ENCODE data around the gene CDKN2AIP. TPM values are rescaled to one million over a fixed set of nuclear protein-coding genes. Genes with fewer than 3 reads are reported as not detected.

CDKN2AIP gene
- total and polyA plus RNA-seq, 2 experiments from 2014 or later: 20.7 to 34.1 TPM

DNA sequence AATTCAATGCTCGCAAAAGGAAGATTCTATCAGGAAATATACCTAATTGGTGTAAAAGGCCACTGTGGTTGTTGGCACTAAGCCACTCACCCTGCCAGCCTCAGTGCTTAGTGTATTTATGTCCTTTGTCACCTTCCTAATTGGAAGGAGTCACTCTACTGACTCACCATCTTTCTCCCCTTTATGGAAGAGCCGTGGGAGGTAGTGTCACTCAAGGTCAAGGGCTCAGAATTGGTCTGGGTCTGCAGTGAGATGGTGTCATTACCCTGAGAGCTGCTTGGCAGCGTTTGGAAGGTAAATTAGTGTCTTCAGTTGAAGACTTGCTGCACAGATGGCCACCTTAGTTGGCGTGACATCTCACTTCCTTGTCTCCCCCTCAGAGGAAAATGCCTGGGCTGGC, 41.7 kb upstream of the CDKN2AIP start:
- Histone ChIP-seq H3K4me3 (no peak overlapping the region), H3K4me1 (ENCODE audit: low read depth) (peaks cover 3% of the 10 kb centered on the region), H3K27ac (no peak overlapping the region), H3K9me3 (ENCODE audit: low read depth) (no peaks in the 10 kb centered on the region), H3K36me3 (no peaks in the 10 kb centered on the region), H3K27me3 (peaks cover 4% of the 10 kb centered on the region)
- DNase-seq (ENCODE audit: low read depth in 1 of 2, low spot score in 1 of 2): no peak
- TF ChIP-seq CTCF (IDR thresholded peaks at IDR 0.05; ENCODE audit: low read depth, low read length): no peak

DNA sequence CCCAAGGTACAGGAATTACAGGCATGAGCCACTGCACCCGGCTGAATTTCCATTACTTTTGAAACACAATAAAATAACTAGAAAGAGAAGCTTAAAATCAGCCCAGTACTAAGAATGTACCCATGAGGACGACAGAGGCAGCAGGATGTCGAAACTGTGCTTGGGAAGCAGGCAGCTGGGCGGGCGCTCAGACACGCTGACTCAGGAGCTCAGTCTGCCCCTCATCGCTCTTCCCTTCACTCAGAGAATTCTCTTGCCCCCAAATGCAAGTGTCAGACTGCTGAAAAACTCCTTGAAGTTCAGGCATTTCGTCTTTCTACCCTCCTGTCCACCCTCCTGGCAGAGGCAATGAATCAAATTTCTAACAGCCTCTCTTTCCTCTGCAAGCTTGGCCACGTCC, 41.0 kb upstream of the CDKN2AIP start:
- no peaks in the 10 kb centered on the region for H3K36me3 ChIP-seq
- no peaks in the 10 kb centered on the region for H3K4me1 ChIP-seq (ENCODE audit: low read depth)
- peak in 1 of 2 donors; percentile 13 for DNase-seq (ENCODE audit: low read depth in 1 of 2, low spot score in 1 of 2)
- TF ChIP-seq CTCF (IDR thresholded peaks at IDR 0.05; ENCODE audit: low read depth, low read length): no peak
- no peak overlapping the region for H3K27ac ChIP-seq
- no peak overlapping the region for H3K4me3 ChIP-seq
- H3K9me3 ChIP-seq (ENCODE audit: low read depth): no peaks in the 10 kb centered on the region
- peaks cover 2% of the 10 kb centered on the region for H3K27me3 ChIP-seq

DNA sequence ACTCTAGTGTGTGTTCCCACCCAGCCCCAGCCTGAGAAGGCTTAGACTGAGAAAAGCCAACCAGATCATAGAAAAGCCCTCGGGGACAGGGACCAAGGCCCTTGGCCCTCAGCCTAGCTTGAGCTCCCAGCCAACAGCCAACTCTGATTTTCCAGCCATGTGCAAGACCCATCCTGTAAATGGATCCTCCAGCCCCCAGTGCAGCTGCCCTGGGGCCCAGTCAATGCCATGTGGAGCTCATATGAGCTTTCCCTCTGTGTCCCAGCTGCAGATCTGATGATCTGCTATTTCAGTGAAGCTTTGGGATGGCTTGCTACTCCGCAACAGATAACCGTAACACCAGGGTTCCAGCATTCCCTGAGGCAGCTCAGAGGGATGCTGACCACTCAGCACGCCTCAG, 40.5 kb upstream of the CDKN2AIP start:
- H3K36me3 ChIP-seq: no peaks in the 10 kb centered on the region
- no peaks in the 10 kb centered on the region for H3K27me3 ChIP-seq
- H3K9me3 ChIP-seq (ENCODE audit: low read depth): no peaks in the 10 kb centered on the region
- H3K4me1 ChIP-seq (ENCODE audit: low read depth): no peaks in the 10 kb centered on the region
- no peak for TF ChIP-seq CTCF (IDR thresholded peaks at IDR 0.05; ENCODE audit: low read depth, low read length)
- H3K27ac ChIP-seq: no peak overlapping the region
- no peak overlapping the region for H3K4me3 ChIP-seq
- DNase-seq (ENCODE audit: low read depth in 1 of 2, low spot score in 1 of 2): no peak

GRCh38 chr4:183405303-183405702, 39.1 kb upstream of the CDKN2AIP start:
- TF ChIP-seq CTCF (IDR thresholded peaks at IDR 0.05; ENCODE audit: low read depth, low read length): no peak
- H3K36me3 ChIP-seq: no peaks in the 10 kb centered on the region
- no peaks in the 10 kb centered on the region for H3K27me3 ChIP-seq
- no peaks in the 10 kb centered on the region for H3K9me3 ChIP-seq (ENCODE audit: low read depth)
- no peaks in the 10 kb centered on the region for H3K4me1 ChIP-seq (ENCODE audit: low read depth)
- H3K27ac ChIP-seq: no peak overlapping the region
- H3K4me3 ChIP-seq: no peak overlapping the region
- DNase-seq (ENCODE audit: low read depth in 1 of 2, low spot score in 1 of 2): no peak

DNA sequence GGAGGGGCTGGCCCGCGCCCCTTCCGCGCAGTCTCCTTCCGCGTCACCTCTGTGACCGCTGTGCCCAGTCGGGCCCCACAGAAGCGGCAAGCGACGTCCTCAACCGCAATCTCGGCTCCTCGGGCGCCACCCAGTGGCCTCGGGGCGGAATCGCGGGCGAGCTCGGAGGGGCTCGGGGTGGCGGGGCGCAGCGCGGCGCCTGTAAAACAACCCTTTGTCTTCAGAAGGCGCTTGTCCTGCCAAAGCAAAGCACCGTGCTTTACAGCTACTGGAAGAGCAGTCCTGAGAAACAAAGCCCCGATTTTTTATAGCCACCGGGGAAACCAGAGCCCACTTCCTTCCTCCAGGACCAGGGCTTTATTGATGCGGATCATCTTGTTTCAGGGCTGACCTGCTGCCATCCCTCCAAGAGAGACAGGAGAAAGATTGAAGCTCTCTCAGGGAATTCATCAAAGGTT, 37.3 kb upstream of the CDKN2AIP start:
- DNase-seq (ENCODE audit: low read depth in 1 of 2, low spot score in 1 of 2): peak; percentile 83 to 84
- H3K4me1 ChIP-seq (ENCODE audit: low read depth): no peaks in the 10 kb centered on the region
- no peaks in the 10 kb centered on the region for H3K27me3 ChIP-seq
- peak; percentile 88 for TF ChIP-seq CTCF (IDR thresholded peaks at IDR 0.05; ENCODE audit: low read depth, low read length)
- no peaks in the 10 kb centered on the region for H3K36me3 ChIP-seq
- H3K27ac ChIP-seq: no peak overlapping the region
- peak overlapping the region; percentile 20 for H3K4me3 ChIP-seq
- H3K9me3 ChIP-seq (ENCODE audit: low read depth): no peaks in the 10 kb centered on the region
